GM21825 (cell line): ENCODE results near the gene TUBB3.
"Not testable (repeated sequence)": the region's sequence is repeated elsewhere in the genome, so short reads cannot be mapped to it uniquely, and the experiment has no call there.

Experiments
- ATAC-seq: cut with Tn5 transposase; IDR thresholded peaks from one replicate; pipeline ENCODE4 v1.9.1; 2021; ENCODE audit warnings: mild to moderate bottlenecking, moderate library complexity; ENCODE audit not compliant: unreplicated experiment

Gene TUBB3

GRCh38 chr16:89900885-89901284, 22.3 kb upstream of the TUBB3 start:
- no peak for ATAC-seq

GRCh38 chr16:89902980-89903379, 20.2 kb upstream of the TUBB3 start:
- ATAC-seq = no peak

GRCh38 chr16:89903908-89904515, 19.1 kb upstream of the TUBB3 start:
- no peak for ATAC-seq

- no peak for ATAC-seq
These were observed 18.3 kb upstream of the TUBB3 start for GRCh38 chr16:89904606-89905510.

- no peak for ATAC-seq
These were observed 17.5 kb upstream of the TUBB3 start for GRCh38 chr16:89905511-89906139.

- ATAC-seq = no peak
These were observed 16.8 kb upstream of the TUBB3 start for GRCh38 chr16:89906140-89907025.

- no peak for ATAC-seq
These were observed 15.9 kb upstream of the TUBB3 start for GRCh38 chr16:89907055-89907814.

- no peak for ATAC-seq
These were observed 14.9 kb upstream of the TUBB3 start for GRCh38 chr16:89908236-89908635.

- ATAC-seq = no peak
These were observed 13.1 kb upstream of the TUBB3 start for GRCh38 chr16:89909777-89910716.

- no peak for ATAC-seq
These were observed 12.3 kb upstream of the TUBB3 start for GRCh38 chr16:89910717-89911354.

- ATAC-seq = no peak
These were observed 11.8 kb upstream of the TUBB3 start for GRCh38 chr16:89911375-89911774.

GRCh38 chr16:89912143-89912542, 11.0 kb upstream of the TUBB3 start:
- ATAC-seq = no peak

GRCh38 chr16:89912627-89913026, 10.5 kb upstream of the TUBB3 start:
- no peak for ATAC-seq

- no peak for ATAC-seq
These were observed 9.4 kb upstream of the TUBB3 start for GRCh38 chr16:89913408-89914387.

- not testable (repeated sequence) for ATAC-seq
These were observed 8.4 kb upstream of the TUBB3 start for GRCh38 chr16:89914642-89915285.

GRCh38 chr16:89915303-89916232, 7.6 kb upstream of the TUBB3 start:
- ATAC-seq = no peak
